NCI-H1092 (cell line): ENCODE results near the gene CPNE4.

Source experiments
- DNase-seq: peaks from one replicate; lab custom pipeline; 2025; lab: John Stamatoyannopoulos, UW

The CPNE4 gene

GRCh38 chr3:131596884-131597283 lies 437.9 kb downstream of the CPNE4 start:
- no peak for DNase-seq

DNA sequence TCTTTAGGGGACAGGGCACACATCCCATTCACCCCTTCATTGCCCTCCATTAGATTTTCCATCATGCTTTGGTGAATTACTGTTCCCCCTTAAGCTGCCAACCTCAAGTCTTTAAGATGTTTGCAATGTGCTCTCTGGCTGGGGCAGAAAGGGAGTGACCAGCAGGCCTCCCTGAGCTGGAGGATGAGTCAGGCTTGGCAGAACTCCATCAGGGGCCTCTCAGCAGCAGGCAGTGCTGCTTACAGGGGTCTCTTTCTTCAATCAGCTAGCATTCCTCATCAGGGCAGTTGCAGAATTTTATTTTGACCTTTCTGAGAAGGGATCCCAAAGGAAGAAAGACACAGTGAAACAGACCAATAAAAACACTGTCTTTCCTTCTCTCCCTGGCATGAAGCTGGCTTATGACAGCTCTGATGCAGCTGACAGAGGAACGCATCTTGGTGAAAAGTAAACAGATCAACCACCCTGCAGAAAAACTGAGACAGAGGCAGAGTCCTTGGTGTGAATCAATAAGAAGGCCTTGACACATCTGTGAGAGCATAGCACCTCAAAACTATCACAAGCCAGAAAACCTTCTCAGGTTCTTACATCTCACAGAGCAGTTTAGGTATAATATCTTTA lies 443.3 kb downstream of the CPNE4 start:
- DNase-seq = no peak

DNA sequence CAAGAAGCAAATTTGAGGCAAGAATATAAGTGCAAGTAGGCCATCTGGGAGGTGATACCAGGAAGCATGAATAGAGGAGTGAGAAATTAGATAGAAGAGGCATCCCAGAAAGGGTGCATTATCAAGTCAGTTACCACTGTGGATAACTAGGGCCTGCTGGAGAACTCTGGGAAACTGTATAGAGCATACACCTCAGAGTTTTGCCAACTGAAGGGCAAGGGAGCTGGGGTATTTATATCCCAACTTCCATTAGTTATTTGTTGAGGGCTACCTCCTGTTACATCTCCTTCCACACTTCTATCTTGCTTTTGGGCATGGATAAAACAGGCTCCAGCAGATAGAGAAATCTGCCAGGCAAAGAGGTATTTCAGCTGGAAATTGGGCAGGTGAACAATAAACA lies 448.5 kb downstream of the CPNE4 start:
- DNase-seq = no peak

DNA sequence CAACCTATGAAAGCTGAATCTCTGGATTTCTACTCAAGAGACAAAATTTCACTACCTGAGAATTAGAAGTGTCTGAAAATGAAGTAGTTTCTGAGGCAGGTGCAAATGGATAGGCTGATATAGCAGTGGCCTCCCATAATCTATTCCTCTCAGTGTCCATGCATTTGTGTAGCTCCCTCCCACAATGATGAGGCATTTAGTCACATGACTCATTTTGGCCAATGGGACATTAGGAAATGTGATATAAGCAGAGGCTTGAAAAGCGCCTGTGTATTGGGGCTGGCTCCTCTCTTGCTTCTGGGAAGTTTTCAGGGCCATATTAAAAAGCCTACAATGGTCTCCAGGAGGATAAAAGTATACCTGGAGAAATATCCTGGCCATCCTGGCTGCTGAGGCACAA lies 452.4 kb downstream of the CPNE4 start:
- DNase-seq = no peak

GRCh38 chr3:131568460-131568859 lies 466.4 kb downstream of the CPNE4 start:
- DNase-seq = no peak

DNA sequence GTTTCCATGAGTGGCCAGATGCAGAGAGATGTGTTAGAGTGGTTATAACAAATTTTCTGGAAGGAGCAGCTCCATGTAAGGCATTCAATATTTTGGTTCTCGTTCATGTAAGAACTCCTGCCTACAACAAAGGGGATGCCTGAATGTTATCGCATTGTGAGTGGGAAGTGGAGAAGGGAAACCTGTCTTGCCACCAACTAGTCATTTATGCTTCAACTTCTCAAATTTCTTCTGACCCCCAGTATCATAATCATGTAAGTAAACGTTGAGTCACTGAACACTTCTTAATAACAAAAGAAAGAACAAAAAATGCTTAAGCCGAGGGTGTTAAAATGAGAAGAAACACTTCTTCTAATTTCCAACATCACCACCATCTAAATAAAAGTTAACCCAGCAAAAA lies 470.0 kb downstream of the CPNE4 start:
- no peak for DNase-seq

DNA sequence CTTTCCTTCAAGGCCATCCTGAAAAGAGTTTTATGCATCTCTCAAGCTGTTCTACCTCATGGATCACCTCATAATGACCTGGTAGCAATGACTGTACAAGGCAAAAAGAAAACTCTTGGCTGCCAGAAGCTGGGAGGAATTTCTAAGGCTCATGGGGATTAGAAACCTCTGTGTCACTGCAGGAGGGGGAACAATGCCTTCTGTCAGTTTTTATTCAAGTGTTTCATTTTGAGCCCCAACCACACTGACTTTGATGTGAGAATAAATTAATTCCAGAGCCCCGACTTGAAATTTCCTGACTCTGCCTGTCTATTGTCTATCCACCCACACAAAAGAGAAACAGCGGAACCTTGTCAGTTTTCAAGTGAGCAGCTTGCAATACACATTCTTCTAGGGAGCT lies 473.3 kb downstream of the CPNE4 start:
- DNase-seq = no peak

DNA sequence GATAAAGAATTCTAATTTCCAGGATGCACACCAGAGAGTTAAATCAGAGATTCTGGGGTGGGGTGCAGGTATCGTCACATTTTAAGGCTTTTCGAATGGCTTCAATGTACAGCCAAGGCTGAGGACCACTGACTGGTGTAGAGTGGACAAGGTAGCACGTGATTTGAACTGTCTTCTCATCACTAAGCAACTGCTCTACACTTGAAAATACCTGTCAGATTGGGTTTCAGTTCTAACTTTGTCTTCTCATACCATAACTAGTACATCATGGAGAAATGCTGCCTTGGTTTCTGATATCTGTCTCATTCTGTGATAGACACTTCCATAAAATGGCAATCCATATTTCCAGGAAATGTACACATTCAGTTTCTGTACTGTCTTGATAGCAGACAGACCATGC lies 474.0 kb downstream of the CPNE4 start:
- no peak for DNase-seq

DNA sequence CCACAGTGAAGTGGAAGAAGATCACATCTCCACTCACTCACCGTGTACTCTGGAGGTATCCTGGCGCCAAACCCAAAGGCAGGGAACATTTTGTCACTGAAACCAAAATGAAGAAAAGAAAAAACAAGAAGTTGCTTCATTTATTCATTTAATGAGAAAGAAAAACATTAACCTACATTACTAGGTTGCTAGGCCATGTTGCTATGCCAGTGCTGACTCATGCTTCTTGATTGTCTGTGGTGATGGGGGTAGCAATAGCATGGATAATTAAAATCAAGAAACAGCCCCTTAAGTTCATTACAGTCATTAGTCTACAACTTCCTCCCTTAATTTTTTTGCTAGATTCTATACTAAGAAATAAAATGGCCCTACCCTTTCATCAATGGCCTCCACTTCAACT lies 479.4 kb downstream of the CPNE4 start:
- DNase-seq = no peak

GRCh38 chr3:131553495-131554247 lies 481.1 kb downstream of the CPNE4 start:
- no peak for DNase-seq

DNA sequence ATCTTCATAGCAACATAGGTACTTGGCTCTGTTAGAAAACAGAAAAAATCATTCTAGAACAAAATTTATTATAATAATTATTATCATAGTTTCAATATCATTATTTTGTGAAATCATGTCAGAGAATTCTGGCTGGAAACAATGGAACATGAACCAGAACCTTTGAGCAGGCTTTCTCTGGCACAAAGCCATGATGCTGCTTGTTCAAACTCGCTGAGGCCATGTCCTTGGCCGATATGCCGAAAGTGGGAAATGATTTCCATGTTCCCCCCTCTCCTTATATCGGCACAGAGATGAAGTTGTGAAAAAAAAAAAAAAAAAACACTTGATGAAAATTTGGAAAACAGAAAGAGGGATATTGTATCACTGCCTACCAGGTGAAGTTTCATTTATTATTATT lies 483.1 kb downstream of the CPNE4 start:
- DNase-seq = no peak

- no peak for DNase-seq
These were observed 484.0 kb downstream of the CPNE4 start for GRCh38 chr3:131550562-131551465.

DNA sequence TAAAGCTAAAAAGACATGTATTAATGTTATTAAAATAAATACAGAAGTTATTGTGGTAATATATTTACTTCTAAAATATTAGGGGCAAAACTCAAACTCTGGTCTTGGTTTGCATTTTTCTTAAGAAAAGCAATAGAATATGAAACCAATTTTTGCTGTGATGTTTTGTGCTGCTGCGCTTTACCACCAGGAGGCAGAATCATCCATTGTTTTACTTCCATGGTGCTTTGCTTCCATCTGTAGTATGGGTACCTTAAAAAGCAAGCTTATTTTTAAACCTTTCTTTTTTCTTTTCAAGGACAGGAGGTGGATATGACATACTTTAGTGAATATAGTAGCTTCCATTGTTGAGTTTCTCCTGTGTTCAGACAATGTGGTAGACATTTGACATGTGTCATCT lies 485.5 kb downstream of the CPNE4 start:
- DNase-seq = no peak

DNA sequence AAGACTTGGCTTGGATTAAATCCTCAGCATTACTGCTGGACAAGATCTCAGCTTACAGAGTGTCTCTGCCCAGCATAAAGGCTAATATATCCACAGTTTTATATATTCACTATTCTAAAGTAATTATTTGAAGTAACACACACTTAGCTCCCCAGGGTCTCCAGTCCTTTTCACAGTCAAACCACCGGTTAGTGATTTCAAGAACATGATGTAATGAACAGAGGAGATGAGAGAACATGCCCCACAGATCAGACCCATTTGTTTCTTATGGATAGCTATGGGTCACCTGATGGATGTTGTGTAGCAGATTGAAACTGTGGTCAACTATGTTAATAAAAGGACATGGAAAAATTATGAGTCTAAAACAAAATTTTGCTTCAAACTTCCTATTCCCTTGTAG lies 487.2 kb downstream of the CPNE4 start:
- DNase-seq = no peak

DNA sequence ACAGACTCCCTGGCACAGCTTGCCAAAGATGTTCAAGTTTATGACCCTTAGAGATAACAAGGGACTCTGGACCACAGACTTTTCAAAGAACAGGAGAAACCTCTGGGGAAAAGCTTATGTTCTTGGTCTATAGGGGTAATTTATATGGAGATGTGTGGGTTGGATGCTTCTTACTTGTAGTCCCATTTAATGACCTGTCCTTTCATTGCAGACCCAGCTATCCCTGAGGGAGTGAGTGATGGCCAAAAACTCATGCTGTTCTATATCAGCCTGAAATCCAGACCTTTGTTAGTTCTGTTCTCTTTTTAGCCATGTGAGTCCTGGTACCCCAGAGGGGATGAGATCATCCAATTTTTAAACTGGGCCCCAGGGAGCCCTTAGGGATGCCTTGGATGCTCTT lies 488.4 kb downstream of the CPNE4 start:
- no peak for DNase-seq

DNA sequence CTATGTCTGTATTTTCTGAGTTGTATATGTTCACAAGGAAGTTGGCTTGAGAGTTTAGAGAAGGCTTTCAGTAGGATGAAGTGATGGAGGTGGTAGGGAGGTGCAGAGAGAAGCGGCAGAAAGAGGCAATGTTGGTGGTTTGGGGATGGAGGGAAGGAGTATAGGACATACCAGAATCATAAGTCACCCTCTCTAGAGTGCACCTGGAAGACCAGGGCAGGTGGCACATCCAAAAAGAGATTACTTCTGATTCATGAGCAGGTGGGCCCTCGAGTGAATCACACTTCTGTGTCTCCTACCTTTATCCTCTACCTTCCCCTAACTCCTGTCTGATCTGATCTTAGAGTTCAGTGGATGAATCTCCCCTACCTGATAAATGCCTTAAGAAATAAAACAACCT lies 490.3 kb downstream of the CPNE4 start:
- DNase-seq = no peak

DNA sequence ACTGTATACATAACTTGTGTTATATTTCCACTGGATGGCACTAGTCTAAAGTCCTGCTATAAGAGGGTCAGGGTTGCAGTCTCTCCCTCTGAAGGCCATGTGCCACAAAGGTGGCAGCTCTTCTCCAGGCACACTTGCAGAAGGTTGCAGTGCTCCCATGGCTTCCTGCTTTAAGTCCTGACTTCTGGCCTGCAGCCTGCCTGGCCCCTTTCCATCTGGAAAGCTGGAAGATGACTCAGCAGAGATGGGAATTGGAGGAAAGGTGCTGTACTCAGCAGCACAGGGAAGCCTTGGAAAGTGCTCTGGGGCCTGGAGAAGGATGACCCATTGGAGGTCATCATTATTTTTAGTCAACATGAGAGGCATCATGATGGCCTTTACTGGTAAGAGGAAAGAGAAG lies 491.1 kb downstream of the CPNE4 start:
- DNase-seq = no peak

DNA sequence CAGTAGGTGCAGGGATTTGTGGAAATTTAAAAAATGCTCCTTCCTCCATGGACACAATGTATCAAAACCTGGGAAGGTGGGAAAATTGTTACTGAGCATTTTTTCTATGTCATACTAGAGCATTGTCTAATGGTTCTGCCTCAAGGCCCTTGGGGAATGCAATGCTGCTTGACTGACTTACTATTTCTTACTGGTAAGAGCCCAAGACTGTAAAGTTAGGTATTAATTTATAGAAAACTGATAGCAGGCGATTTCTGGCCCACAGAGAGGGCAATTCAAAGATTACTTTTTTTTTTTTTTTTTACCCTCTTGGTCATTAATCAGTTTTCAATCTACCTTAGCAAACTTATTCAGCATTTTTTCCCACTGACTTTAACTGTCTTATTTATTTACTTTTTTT lies 493.5 kb downstream of the CPNE4 start:
- no peak for DNase-seq

GRCh38 chr3:131540821-131541220 lies 494.0 kb downstream of the CPNE4 start:
- no peak for DNase-seq

DNA sequence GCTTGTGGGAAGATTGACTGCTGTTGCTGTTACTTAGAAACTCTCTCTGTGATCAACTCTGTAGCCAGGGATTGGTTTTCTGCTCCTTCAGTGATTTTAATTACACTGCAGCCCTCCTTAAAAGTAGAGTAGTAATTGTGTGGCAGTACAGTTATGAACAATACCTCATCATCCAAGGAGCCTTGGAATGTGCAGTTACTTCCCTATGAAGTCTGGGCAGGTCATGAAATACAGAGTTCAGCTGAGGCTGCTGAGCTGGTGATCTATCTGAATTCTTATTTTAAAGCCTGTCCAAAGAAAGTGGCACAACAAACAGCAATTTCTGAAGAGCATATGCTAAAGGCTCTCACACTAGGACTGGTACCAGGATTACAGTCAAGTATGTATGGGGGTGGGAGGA lies 494.7 kb downstream of the CPNE4 start:
- no peak for DNase-seq

- DNase-seq = no peak
These were observed 495.8 kb downstream of the CPNE4 start for GRCh38 chr3:131538968-131539367.

GRCh38 chr3:131537531-131537930 lies 497.3 kb downstream of the CPNE4 start:
- DNase-seq = no peak

DNA sequence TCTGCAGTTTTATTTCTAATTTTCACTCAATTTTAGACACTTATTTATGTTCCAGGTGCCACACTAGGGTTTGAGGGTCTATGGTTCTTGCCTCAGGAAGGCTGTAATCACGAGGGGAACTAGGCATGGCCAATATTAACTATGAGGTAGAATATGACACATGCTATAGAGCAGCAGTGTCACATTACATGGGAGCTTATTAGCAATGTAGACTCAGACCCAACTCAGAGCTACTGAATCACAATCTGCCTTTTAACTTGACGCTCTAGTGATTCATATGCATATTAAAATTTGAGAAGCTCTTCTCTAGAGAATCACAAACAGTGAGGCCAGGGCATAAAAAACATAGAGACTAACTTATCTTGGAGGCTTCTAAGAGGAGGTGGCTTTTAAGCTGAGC lies 499.2 kb downstream of the CPNE4 start:
- DNase-seq = no peak
